Fibroblast of mammary gland (primary cell): ENCODE results near the gene FBXO10.

ENCODE experiments used
- DNase-seq: peaks from one replicate; pipeline ENCODE4 v3.0.0-alpha.2; 2010; ENCODE audit warnings: low read depth
- H3K4me3 ChIP-seq: 2 replicates; pipeline ENCODE4 v1.5.1; 2011; ENCODE audit warnings: low read depth, mild to moderate bottlenecking, low read length, moderate library complexity; ENCODE audit not compliant: control insufficient read depth
- TF ChIP-seq, protein P1 (sequence below): conservative IDR thresholded peaks from 2 replicates; pipeline ENCODE4 v1.5.1; 2011; ENCODE audit warnings: low read depth, low read length, inconsistent platforms; ENCODE audit not compliant: control insufficient read depth, insufficient read depth

The FBXO10 gene

DNA sequence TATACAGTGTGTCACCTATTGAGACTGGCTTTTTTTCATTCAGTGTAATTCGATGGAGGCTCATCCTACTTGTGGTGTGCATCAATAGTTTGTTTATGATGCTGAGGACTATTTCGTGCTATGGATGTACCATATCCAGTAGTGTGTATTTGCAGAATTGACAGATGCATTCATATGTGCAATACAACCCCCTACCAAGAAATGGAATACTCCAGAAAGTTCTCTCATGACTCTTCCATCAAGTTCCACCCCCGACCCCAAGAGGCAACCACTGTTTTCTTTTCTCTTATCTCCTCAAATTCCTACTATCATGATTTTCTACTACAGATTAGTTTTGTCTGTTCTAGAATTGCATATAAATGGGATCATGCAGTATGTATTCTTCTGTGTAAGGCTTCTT is 21.9 kb downstream of the FBXO10 start:
- no peak overlapping the region for H3K4me3 ChIP-seq
- TF ChIP-seq, protein P1, sequence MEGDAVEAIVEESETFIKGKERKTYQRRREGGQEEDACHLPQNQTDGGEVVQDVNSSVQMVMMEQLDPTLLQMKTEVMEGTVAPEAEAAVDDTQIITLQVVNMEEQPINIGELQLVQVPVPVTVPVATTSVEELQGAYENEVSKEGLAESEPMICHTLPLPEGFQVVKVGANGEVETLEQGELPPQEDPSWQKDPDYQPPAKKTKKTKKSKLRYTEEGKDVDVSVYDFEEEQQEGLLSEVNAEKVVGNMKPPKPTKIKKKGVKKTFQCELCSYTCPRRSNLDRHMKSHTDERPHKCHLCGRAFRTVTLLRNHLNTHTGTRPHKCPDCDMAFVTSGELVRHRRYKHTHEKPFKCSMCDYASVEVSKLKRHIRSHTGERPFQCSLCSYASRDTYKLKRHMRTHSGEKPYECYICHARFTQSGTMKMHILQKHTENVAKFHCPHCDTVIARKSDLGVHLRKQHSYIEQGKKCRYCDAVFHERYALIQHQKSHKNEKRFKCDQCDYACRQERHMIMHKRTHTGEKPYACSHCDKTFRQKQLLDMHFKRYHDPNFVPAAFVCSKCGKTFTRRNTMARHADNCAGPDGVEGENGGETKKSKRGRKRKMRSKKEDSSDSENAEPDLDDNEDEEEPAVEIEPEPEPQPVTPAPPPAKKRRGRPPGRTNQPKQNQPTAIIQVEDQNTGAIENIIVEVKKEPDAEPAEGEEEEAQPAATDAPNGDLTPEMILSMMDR: no peak
- DNase-seq: no peak

DNA sequence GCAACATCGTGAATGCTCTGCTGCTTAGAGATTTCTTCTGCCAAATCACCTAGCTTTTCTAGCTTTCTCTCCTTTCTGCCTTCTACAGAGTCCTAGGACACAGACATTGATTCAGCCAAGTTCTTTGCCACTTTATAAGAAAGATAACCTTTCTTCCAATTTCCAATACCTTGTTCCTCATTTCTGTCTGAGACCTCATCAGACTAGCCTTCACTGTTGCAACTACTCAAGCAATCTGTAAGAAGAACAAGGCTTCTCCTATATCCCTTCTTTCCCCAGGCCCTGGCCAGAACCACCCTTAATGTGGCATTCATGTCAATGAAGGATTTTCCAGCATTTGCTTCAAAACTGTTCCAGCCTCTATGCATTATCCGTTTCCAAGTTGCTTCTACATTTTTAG is 24.3 kb downstream of the FBXO10 start:
- no peak overlapping the region for H3K4me3 ChIP-seq
- DNase-seq: no peak
- TF ChIP-seq, protein P1: no peak

- TF ChIP-seq, protein P1: no peak
- no peak overlapping the region for H3K4me3 ChIP-seq
- DNase-seq: no peak
Observed at GRCh38 chr9:37551468-37551867, 24.7 kb downstream of the FBXO10 start.

DNA sequence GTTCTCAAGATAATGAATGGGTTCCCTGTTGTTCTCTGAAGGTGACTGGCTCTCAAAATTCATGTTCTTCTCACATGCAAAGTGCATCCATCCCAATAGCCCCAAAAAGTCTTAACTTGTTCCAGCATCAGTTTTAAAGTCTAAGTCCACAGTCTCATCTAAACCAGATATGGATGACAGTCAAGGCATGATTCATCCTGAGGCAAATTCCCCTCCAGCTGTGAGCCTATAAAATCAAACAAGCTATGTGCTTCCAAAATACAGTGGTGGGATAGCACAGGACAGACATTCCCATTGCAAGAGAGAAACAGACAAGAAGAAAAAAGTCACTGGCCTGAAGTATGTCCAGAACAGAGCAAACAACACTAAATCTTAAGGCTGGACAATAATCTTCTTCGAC is 25.4 kb downstream of the FBXO10 start:
- H3K4me3 ChIP-seq: no peak overlapping the region
- TF ChIP-seq, protein P1: no peak
- peak; percentile 54 for DNase-seq

DNA sequence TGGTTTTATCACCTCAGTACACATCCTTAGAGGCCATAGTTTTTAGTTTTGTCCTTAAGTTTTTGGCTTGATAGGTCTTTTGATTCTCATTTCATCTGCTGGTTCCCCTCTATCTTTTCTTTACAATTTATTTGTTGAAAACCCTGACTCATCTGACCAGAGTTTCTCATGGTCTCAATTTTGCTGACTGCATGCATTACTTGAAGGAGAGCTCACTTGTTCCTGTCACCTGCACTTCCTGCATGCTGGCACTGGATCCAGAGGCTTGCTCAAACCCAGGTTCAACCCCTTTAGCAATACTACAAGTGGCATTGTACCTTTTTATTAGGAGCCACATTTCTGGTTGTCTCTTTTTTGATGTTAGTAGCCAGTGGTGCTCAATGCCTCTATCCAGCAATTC is 26.7 kb downstream of the FBXO10 start:
- DNase-seq: no peak
- no peak overlapping the region for H3K4me3 ChIP-seq
- TF ChIP-seq, protein P1: no peak

GRCh38 chr9:37547328-37547878 is 28.8 kb downstream of the FBXO10 start:
- DNase-seq: no peak
- no peak overlapping the region for H3K4me3 ChIP-seq
- TF ChIP-seq, protein P1: no peak

DNA sequence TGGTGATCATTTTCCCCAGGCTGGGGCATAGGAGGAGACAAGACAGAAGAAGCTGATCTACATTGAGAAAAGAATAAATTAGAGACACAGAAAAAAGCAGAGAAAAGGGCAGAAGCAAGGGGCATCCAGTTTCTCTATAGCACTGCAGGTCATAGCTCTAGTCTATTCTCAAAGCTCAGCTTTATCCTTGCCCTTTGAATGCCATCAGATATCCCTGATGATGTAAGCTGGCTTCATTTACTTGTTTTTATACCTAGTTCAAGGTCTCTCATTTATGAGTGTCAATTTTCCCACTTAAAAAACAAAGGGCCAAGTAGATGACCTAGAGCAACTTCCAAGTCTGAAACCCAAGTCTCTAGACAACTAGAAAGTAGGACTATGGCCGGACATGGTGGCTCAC is 32.7 kb downstream of the FBXO10 start:
- no peak for DNase-seq
- TF ChIP-seq, protein P1: no peak

More for the DNA sequence above, 32.7 kb downstream of the FBXO10 start:
- no peak overlapping the region for H3K4me3 ChIP-seq
